Measurements from ENCODE around the gene DRC3.
A peak's percentile ranks its signal among the peaks of the same experiment; 100 is the strongest.
"Not testable (repeated sequence)": the region's sequence is repeated elsewhere in the genome, so short reads cannot be mapped to it uniquely, and the experiment has no call there.

DRC3 gene

GRCh38 chr17:17942846-17943245 is 29.8 kb upstream of the DRC3 start:
- peak; percentile 38 for DNase-seq (ENCODE audit: low spot score)

DNA sequence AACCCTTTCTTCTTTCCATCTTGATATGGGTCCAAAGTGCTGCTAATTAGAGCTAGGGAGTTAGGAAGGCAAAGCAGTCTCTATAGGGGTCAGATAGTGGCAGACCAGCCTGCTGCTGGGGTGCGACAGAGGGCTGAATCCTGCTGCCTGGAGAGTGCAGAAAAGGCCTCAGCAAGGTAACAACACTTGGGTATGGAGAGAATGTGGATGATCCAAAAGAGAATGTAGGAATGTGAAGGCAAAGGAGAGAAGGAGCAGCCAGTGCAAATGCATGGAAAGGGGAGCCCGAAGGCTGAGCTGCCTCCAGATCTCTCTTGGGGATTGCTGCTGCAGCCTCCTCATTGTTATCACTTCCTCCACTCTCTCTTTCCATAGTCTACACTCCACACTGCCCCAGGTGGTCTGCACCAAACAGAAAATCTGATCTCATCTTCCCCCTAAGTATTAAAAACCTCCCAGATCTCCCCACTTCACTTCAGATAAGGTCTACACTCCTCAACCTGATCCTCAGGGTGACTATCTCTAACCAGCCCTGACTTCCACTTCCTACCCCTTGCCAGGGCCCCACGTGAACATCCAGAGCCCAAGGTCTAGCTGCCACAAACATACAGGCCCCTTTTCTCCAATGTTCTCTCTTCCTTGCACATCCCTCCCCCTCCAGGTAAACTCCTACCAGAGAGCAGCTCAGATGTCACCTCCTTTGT is 29.2 kb upstream of the DRC3 start:
- no peak for DNase-seq (ENCODE audit: low spot score)

- DNase-seq (ENCODE audit: low spot score), result no peak
Observed at GRCh38 chr17:17944242-17944641, 28.4 kb upstream of the DRC3 start.

GRCh38 chr17:17944743-17945142 is 27.9 kb upstream of the DRC3 start:
- DNase-seq (ENCODE audit: low spot score), result no peak

GRCh38 chr17:17946093-17946492 is 26.6 kb upstream of the DRC3 start:
- DNase-seq (ENCODE audit: low spot score), result no peak

- DNase-seq (ENCODE audit: low spot score), result no peak
Observed at GRCh38 chr17:17947309-17947708, 25.4 kb upstream of the DRC3 start.

DNA sequence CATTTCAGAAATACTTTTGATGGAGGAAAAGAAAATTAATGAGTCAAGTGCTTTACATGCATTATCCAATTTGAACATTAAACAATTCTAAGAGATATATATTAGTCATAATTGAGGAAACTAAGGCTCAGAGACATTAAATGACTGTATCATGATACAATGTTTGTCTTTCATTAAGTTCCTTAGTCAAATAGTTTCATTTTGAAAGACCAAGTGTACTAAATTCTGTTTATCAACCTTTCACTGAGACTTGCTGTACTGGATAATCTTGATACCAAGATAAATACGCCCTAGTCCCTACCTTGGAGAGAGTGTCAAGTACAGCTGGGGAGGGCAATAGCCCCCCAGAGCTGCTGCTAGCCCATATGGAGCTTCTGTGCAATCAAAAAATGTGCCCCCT is 24.7 kb upstream of the DRC3 start:
- no peak for DNase-seq (ENCODE audit: low spot score)

- no peak for DNase-seq (ENCODE audit: low spot score)
Observed at GRCh38 chr17:17950347-17950746, 22.3 kb upstream of the DRC3 start.

- DNase-seq (ENCODE audit: low spot score), result no peak
Observed at GRCh38 chr17:17950806-17951205, 21.9 kb upstream of the DRC3 start.

DNA sequence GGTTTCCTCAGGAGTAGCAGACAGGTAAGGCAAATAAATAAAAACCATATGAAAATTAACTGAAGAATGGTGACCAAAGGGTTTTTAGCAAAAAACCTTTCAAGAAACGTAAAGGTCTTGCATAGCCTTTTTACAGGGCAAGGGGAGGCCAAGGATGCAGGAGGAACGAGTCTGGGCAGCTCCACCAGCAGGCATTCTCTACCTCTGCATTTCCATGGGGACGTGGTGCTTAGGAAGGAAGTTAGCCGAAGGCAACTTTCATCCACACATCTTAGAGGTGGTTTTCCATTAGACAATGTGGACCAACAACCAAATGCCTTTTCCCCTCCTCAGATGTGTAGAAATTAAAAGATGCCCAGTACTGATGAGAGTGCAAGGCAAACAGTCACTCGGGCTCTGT is 21.1 kb upstream of the DRC3 start:
- DNase-seq (ENCODE audit: low spot score), result no peak

- no peak for DNase-seq (ENCODE audit: low spot score)
Observed at GRCh38 chr17:17952691-17953090, 20.0 kb upstream of the DRC3 start.

DNA sequence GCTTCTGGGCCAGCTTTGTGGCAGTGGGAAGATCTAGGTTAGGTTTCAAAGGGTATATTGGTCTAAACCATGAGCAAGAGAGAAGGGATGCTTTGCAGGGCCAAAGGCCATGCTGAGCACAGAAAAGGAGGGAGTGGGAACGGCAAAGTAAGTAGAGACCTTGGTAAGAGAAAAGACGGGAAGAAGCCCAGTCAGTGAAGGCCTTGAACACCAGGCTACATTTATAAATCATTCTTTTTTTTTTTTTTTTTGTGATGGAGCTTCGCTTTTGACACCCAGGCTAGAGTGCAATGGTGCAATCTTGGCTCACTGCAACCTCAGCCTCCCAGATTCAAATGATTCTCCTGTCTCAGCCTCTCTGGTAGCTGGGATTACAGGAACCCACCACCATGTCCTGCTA is 18.6 kb upstream of the DRC3 start:
- no peak for DNase-seq (ENCODE audit: low spot score)

GRCh38 chr17:17955790-17956341 is 16.8 kb upstream of the DRC3 start:
- not testable (repeated sequence) for DNase-seq (ENCODE audit: low spot score)

DNA sequence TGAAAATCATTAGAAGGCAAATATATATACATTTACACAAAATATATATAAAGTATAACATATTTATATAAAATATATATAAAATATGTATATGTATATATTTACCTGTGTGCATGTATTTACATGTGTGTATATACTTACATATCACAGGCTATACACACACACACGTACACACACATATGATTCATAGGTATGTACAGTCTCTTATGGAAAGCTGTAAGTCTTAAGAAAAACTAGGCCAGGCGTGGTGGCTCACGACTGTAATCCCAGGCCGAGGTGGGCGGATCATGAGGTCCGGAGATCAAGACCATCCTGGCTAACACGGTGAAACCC is 15.1 kb upstream of the DRC3 start:
- DNase-seq (ENCODE audit: low spot score), result no peak

DNA sequence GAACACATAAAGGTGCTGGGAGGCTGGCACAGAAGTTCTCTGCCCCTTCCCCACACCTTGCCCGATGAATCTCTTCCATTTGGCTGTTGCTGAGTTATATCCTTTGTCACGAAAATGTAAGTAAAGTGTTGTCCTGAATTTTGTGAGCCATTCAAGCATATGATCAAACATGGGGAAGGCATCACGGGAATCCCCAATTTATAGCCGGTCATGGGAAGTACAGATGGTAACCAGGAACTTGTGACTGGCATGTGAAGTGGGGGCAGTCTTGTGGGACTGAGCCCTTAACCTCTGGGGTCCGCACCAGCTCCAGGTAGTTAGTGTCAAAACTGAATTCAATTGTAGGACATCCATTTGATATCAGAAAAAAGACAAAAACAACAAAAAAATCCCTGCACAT is 13.7 kb upstream of the DRC3 start:
- no peak for DNase-seq (ENCODE audit: low spot score)

GRCh38 chr17:17959520-17960361 is 12.9 kb upstream of the DRC3 start:
- DNase-seq (ENCODE audit: low spot score), result no peak

DNA sequence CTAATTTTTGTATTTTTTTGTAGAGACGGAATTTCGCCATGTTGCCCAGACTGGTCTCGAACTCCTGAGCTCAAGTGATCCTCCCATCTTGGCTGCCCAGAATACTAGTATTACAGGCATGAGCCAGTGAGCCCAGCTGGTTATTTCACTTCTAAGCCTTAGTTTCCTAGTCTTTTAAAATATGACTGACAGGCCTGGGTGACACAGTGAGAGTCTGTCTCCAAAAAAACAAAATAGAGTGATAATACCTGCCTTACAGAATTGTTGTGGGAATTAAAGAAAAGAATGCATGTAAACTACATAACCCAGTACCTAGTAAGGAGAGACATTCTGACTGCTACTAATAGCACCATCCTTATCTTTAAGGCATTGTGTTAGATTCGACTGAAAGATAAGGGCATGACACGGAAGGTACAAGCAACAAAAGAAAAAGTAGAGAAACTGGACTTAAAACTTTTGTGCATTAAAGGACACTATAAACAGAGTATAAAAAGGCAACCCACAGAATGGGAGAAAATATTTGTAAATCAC is 12.1 kb upstream of the DRC3 start:
- DNase-seq (ENCODE audit: low spot score), result no peak

DNA sequence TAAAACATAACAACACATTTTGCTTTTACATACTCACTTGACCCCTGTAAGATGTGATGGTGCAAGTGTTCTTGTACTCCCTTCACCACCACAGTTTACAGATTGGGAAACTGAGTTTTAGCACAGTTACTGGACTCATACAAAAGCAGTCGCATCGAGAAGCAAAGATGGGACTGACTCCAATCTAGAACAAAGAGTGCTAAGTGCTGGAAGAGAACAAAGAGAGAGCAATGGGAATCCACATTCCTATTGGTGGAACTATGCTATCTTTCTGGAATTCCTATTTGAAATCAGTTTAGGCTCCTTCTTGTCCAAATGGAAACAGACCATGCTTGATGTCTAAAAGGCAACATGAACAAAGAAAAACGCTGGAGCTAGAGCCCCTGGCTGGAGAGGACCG is 9.6 kb upstream of the DRC3 start:
- DNase-seq (ENCODE audit: low spot score), result no peak

DNA sequence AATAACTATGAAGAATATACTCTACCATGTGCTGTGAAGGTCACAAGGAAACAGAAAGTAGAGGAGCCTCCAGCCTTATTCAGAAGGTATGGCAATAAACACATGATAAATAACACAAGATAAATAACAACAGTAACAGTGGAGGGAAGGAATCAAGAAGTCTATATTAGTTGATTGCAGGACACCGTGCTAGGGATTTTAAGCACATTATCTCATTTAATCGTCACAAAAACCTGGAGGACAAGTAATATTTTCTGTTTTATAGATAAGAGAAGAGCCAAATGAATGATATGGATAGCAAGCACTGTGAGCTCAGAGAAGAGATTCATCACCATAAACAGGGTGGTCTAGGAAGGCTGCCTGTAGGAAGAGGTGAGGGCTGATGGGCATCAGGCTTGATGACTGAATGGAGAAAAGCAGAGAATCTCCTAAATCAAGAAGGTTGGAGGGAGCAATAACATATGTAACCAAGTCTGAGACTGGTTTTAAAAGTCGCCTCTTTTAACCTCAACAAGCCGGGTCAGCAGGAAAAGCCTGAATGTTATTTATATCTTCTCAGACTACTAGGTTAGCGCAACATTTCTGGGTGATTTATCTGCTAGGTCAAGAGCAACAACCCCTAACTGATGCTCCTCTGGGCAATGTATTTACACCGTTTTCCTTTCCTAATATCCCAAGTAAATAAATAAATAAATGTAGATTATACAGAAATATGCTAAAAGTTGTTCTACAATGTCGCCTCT is 8.8 kb upstream of the DRC3 start:
- DNase-seq (ENCODE audit: low spot score), result no peak

- no peak for DNase-seq (ENCODE audit: low spot score)
Observed at GRCh38 chr17:17964710-17965109, 8.0 kb upstream of the DRC3 start.

DNA sequence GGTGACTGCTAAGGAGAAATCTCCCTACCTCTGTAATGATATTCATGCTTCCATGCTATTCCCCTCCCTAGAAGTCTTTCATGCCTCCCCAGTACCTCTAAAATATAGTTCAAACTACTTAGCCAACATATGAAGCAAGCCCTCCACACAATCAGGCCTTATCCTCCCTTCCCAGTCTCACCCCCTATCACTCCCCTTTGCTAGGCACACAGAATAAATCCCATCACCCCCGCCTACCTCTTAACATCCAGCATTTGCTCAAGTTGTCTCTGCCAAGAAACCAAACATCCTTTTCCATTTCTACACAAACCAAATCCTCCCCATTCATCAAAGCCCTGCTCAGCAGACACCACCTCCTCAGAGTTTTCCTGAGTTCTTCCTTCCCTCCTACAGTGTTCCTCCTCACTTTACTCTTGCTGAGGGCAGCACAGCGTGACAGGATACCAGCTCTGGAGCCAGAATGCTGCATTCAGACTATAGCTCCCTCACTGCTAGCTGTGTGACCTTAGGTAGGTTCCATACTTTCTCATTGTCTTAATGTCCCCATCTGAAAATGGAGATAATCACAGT is 7.4 kb upstream of the DRC3 start:
- DNase-seq (ENCODE audit: low spot score), result no peak

DNA sequence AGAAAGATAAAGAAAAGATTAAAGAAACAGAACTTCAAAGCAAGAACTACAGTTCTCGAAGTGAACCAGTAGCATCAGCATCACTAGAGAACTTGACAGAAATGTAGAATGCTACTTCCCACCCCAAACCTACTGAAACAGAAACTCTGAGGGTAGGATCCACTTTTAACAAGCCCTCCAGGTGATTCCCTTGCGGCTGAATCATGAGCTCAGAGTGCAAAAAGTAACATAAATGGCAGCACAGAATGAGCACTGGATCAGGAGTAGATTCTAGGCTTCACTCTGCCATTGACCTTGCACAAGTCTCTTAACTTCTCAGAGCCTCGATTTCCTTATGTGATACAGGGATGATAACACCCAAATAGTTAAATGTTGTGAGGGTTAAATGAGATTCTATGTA is 6.3 kb upstream of the DRC3 start:
- no peak for DNase-seq (ENCODE audit: low spot score)
